Tibial artery (tissue), 4 donors: ENCODE results near the gene MS4A15.

Source experiments
- DNase-seq, 2 donors: peaks; one replicate each; pipeline ENCODE4 v3.0.0-alpha.2; 2019
- H3K27ac ChIP-seq, 2 donors: fragments of 200-600 bp; sonication (generic) in 1 of 2; 1 replicate in 1 of 2; 2 replicates in 1 of 2; pipeline ENCODE4 v1.5.1; 2018 to 2019; ENCODE audit warnings: mild to moderate bottlenecking in 1 of 2
- H3K27me3 ChIP-seq, 2 donors: fragments of 200-600 bp; sonication (generic) in 1 of 2; one replicate each; pipeline versions ENCODE4 v1.5.1 to v1.6.0; 2016 to 2019
- H3K36me3 ChIP-seq, 3 donors: fragments of 200-600 bp; sonication (generic) in 2 of 3; one replicate each; pipeline ENCODE4 v1.5.1; 2016 to 2019; ENCODE audit warnings: mild to moderate bottlenecking in 2 of 3
- H3K4me1 ChIP-seq, 4 donors: fragments of 200-600 bp; sonication (generic) in 2 of 4; 1 replicate in 3 of 4; 2 replicates in 1 of 4; pipeline ENCODE4 v1.5.1; 2016 to 2019
- H3K4me3 ChIP-seq, 2 donors: fragments of 200-600 bp; sonication (generic) in 1 of 2; 1 replicate in 1 of 2; 2 replicates in 1 of 2; pipeline ENCODE4 v1.5.1; 2018 to 2019; ENCODE audit warnings: mild to moderate bottlenecking in 2 of 2
- H3K9me3 ChIP-seq, 3 donors: fragments of 200-600 bp; sonication (generic) in 1 of 3; one replicate each; pipeline ENCODE4 v1.5.1; 2016 to 2019
- CTCF ChIP-seq, 2 experiments: fragments of 200-600 bp in 1 of 2; fragments of 450-650 bp in 1 of 2; IDR thresholded peaks; one replicate each; pipeline ENCODE4 v1.5.1; 2017 to 2019; ENCODE audit warnings: antibody characterized with exemption in 2 of 2, mild to moderate bottlenecking in 1 of 2, moderate library complexity in 1 of 2
- intact Hi-C: fragments of 100-400 bp; cut with DNase I; formaldehyde crosslinking; loops from one replicate; pipeline ENCODE4 v1.15.0; 2023; ENCODE audit warnings: low total_unique reads

Gene MS4A15

DNA sequence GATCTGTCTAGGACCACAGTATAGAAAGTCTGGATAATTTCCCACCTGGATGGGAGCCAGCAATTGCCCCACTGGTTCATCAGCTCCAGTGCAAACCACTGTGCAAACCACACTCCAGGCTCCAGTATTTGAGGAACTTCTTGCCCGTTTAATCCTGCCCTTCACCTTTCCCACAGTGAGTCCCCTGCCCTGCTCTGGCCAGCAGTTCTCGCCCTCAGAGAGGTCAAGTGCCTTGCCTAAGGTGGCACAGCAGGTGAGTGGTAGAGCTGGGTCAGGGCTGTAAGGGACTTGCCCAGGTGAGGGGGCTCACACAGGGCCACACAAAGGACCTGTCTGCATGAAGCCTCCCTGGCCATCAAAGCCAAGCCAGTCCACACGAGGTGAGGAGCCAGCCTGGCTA, 52.6 kb downstream of the MS4A15 start:
- intact Hi-C loops: no loop called here
- Histone ChIP-seq H3K36me3 (no peaks in the 10 kb centered on the region), H3K27me3 (peaks cover 0 to 8% of the 10 kb centered on the region in 2 donors), H3K27ac (no peak overlapping the region), H3K4me1 (no peaks in the 10 kb centered on the region), H3K9me3 (no peaks in the 10 kb centered on the region), H3K4me3 (no peak overlapping the region)
- TF ChIP-seq CTCF (IDR thresholded peaks at IDR 0.05): no peak
- no peak for DNase-seq

- H3K27me3 ChIP-seq: peaks cover 0 to 8% of the 10 kb centered on the region in 2 donors
- intact Hi-C loops: no loop called here
- TF ChIP-seq CTCF (IDR thresholded peaks at IDR 0.05): no peak
Observed at GRCh38 chr11:60809691-60810090, 53.0 kb downstream of the MS4A15 start.

GRCh38 chr11:60810151-60810550, 53.5 kb downstream of the MS4A15 start:
- no peak overlapping the region for H3K4me3 ChIP-seq
- no peaks in the 10 kb centered on the region for H3K4me1 ChIP-seq
- TF ChIP-seq CTCF (IDR thresholded peaks at IDR 0.05): no peak
- no peak for DNase-seq
- peaks cover 0 to 8% of the 10 kb centered on the region in 2 donors for H3K27me3 ChIP-seq
- no peaks in the 10 kb centered on the region for H3K9me3 ChIP-seq
- intact Hi-C loops: no loop called here
- H3K27ac ChIP-seq: no peak overlapping the region
- no peaks in the 10 kb centered on the region for H3K36me3 ChIP-seq

More at GRCh38 chr11:60809691-60810090, 53.0 kb downstream of the MS4A15 start:
- no peak overlapping the region for H3K4me3 ChIP-seq
- no peaks in the 10 kb centered on the region for H3K36me3 ChIP-seq
- H3K4me1 ChIP-seq: no peaks in the 10 kb centered on the region
- H3K27ac ChIP-seq: no peak overlapping the region
- no peak for DNase-seq
- no peaks in the 10 kb centered on the region for H3K9me3 ChIP-seq

- H3K27me3 ChIP-seq: peaks cover 0 to 6% of the 10 kb centered on the region in 2 donors
- H3K36me3 ChIP-seq: no peaks in the 10 kb centered on the region
- intact Hi-C loops: no loop called here
- no peaks in the 10 kb centered on the region for H3K4me1 ChIP-seq
- TF ChIP-seq CTCF (IDR thresholded peaks at IDR 0.05): no peak
- H3K9me3 ChIP-seq: no peaks in the 10 kb centered on the region
- DNase-seq: no peak
- H3K27ac ChIP-seq: no peak overlapping the region
- no peak overlapping the region for H3K4me3 ChIP-seq
Observed at GRCh38 chr11:60810569-60810968, 53.9 kb downstream of the MS4A15 start.

- TF ChIP-seq CTCF (IDR thresholded peaks at IDR 0.05): no peak
- intact Hi-C loops: no loop called here
- H3K36me3 ChIP-seq: no peaks in the 10 kb centered on the region
- no peak overlapping the region for H3K27ac ChIP-seq
- no peaks in the 10 kb centered on the region for H3K27me3 ChIP-seq
- no peaks in the 10 kb centered on the region for H3K4me1 ChIP-seq
- H3K9me3 ChIP-seq: peaks cover 0 to 15% (median 8%) of the 10 kb centered on the region in 3 donors
- DNase-seq: no peak
- no peak overlapping the region for H3K4me3 ChIP-seq
Observed at GRCh38 chr11:60813324-60813723, 56.7 kb downstream of the MS4A15 start.

GRCh38 chr11:60814112-60814511, 57.4 kb downstream of the MS4A15 start:
- H3K4me3 ChIP-seq: no peak overlapping the region
- H3K27me3 ChIP-seq: no peaks in the 10 kb centered on the region
- no peaks in the 10 kb centered on the region for H3K4me1 ChIP-seq
- no peak for TF ChIP-seq CTCF (IDR thresholded peaks at IDR 0.05)
- intact Hi-C loops: no loop called here
- H3K27ac ChIP-seq: no peak overlapping the region
- H3K9me3 ChIP-seq: peaks cover 0 to 15% (median 8%) of the 10 kb centered on the region in 3 donors
- no peaks in the 10 kb centered on the region for H3K36me3 ChIP-seq
- no peak for DNase-seq
